Stimulated activated naive CD8-positive, alpha-beta T cell treated with anti-CD3 and anti-CD28 coated beads, Interleukin-15, amount 100 ng/mL, for 72 hours (primary cell): Measurements from ENCODE around the gene RRN3.
"Not testable (repeated sequence)": the region's sequence is repeated elsewhere in the genome, so short reads cannot be mapped to it uniquely, and the experiment has no call there.

Experiments
- ATAC-seq: fragments of 150-1000 bp; cut with Tn5 transposase; 2 replicates; pipeline ENCODE4 v1.10.0; 2021; ENCODE audit warnings: mild to moderate bottlenecking, moderate library complexity
- DNase-seq, 2 donors: peaks; one replicate each; pipeline ENCODE4 v3.0.0; 2021 to 2022
- H3K27ac Mint-ChIP-seq, 2 donors: one replicate each; pipeline ENCODE4 v1.8.0; 2022; ENCODE audit warnings: mild to moderate bottlenecking in 2 of 2, mixed read lengths in 2 of 2, moderate library complexity in 2 of 2
- H3K27me3 Mint-ChIP-seq: one replicate; pipeline ENCODE4 v1.8.0; 2022; ENCODE audit warnings: mixed read lengths
- H3K4me1 Mint-ChIP-seq: one replicate; pipeline ENCODE4 v1.8.0; 2022; ENCODE audit warnings: mild to moderate bottlenecking, mixed read lengths
- H3K4me3 Mint-ChIP-seq, 2 donors: one replicate each; pipeline ENCODE4 v1.8.0; 2022; ENCODE audit warnings: mild to moderate bottlenecking in 2 of 2, mixed read lengths in 2 of 2, moderate library complexity in 1 of 2
- H3K9me3 Mint-ChIP-seq, 2 donors: one replicate each; pipeline ENCODE4 v1.8.0; 2022; ENCODE audit warnings: mixed read lengths in 2 of 2

The RRN3 gene

GRCh38 chr16:15093955-15094827 lies at the start of gene RRN3:
RRN3 (minus strand) TSS chr16:15094272; CDS start chr16:15094233, 39 bp downstream.
- peak within 1 kb of the TSS; percentile 98 to 99 for H3K27ac Mint-ChIP-seq
- H3K9me3 Mint-ChIP-seq, H3K27me3 Mint-ChIP-seq: not testable (repeated sequence)
- ATAC-seq (peak; percentile 100), DNase-seq (peak; percentile 84 to 90)
- H3K4me3 Mint-ChIP-seq, result peak within 1 kb of the TSS; percentile 98 to 99
- H3K4me1 Mint-ChIP-seq, result peaks cover 25% of the 10 kb centered on the region

- not testable (repeated sequence) for H3K27me3 Mint-ChIP-seq, H3K4me3 Mint-ChIP-seq, H3K27ac Mint-ChIP-seq, H3K9me3 Mint-ChIP-seq, ATAC-seq, DNase-seq
- H3K4me1 Mint-ChIP-seq, result peaks cover 23% of the 10 kb centered on the region
These were observed 49.6 kb upstream of the RRN3 start for GRCh38 chr16:15143601-15144091.

- H3K4me3 Mint-ChIP-seq, H3K27me3 Mint-ChIP-seq, DNase-seq, H3K9me3 Mint-ChIP-seq, ATAC-seq, H3K27ac Mint-ChIP-seq: not testable (repeated sequence)
- peaks cover 23% of the 10 kb centered on the region for H3K4me1 Mint-ChIP-seq
These were observed 49.0 kb upstream of the RRN3 start for GRCh38 chr16:15142891-15143600.

- DNase-seq, H3K4me3 Mint-ChIP-seq, H3K27ac Mint-ChIP-seq, H3K9me3 Mint-ChIP-seq, ATAC-seq, H3K27me3 Mint-ChIP-seq: not testable (repeated sequence)
- peaks cover 20% of the 10 kb centered on the region for H3K4me1 Mint-ChIP-seq
These were observed 48.2 kb upstream of the RRN3 start for GRCh38 chr16:15142107-15142890.

- no peak for DNase-seq
- Mint-ChIP-seq H3K27ac (peak overlapping the region in 1 of 2 donors; percentile 54), H3K27me3 (no peaks in the 10 kb centered on the region), H3K4me3 (no peak overlapping the region), H3K9me3 (no peaks in the 10 kb centered on the region), H3K4me1 (peaks cover 13% of the 10 kb centered on the region)
- no peak for ATAC-seq
These were observed 47.5 kb upstream of the RRN3 start for GRCh38 chr16:15141586-15141985.

GRCh38 chr16:15140444-15141365 lies 46.6 kb upstream of the RRN3 start:
- H3K4me1 Mint-ChIP-seq, result peaks cover 12% of the 10 kb centered on the region
- not testable (repeated sequence) for DNase-seq, H3K9me3 Mint-ChIP-seq, H3K4me3 Mint-ChIP-seq, H3K27me3 Mint-ChIP-seq, H3K27ac Mint-ChIP-seq
- ATAC-seq, result peak; percentile 26

- DNase-seq, ATAC-seq, H3K9me3 Mint-ChIP-seq, H3K27ac Mint-ChIP-seq, H3K4me1 Mint-ChIP-seq, H3K27me3 Mint-ChIP-seq, H3K4me3 Mint-ChIP-seq: not testable (repeated sequence)
These were observed 43.4 kb upstream of the RRN3 start for GRCh38 chr16:15137514-15137913.

- DNase-seq, H3K27ac Mint-ChIP-seq: not testable (repeated sequence)
These were observed 41.6 kb upstream of the RRN3 start for GRCh38 chr16:15135483-15136360.

GRCh38 chr16:15134752-15135482 lies 40.8 kb upstream of the RRN3 start:
- not testable (repeated sequence) for ATAC-seq, H3K9me3 Mint-ChIP-seq, H3K4me3 Mint-ChIP-seq, H3K27ac Mint-ChIP-seq, H3K27me3 Mint-ChIP-seq, DNase-seq, H3K4me1 Mint-ChIP-seq

More at GRCh38 chr16:15135483-15136360, 41.6 kb upstream of the RRN3 start:
- not testable (repeated sequence) for H3K27me3 Mint-ChIP-seq, H3K4me1 Mint-ChIP-seq, H3K9me3 Mint-ChIP-seq, H3K4me3 Mint-ChIP-seq
- ATAC-seq, result peak; percentile 58

- H3K27me3 Mint-ChIP-seq, H3K4me1 Mint-ChIP-seq, ATAC-seq, H3K9me3 Mint-ChIP-seq, DNase-seq, H3K27ac Mint-ChIP-seq, H3K4me3 Mint-ChIP-seq: not testable (repeated sequence)
These were observed 39.5 kb upstream of the RRN3 start for GRCh38 chr16:15133554-15133953.

- H3K4me3 Mint-ChIP-seq, ATAC-seq, H3K27ac Mint-ChIP-seq, DNase-seq, H3K27me3 Mint-ChIP-seq, H3K4me1 Mint-ChIP-seq, H3K9me3 Mint-ChIP-seq: not testable (repeated sequence)
These were observed 38.8 kb upstream of the RRN3 start for GRCh38 chr16:15132719-15133428.

- H3K27me3 Mint-ChIP-seq, H3K27ac Mint-ChIP-seq, H3K4me1 Mint-ChIP-seq, H3K4me3 Mint-ChIP-seq, DNase-seq, ATAC-seq, H3K9me3 Mint-ChIP-seq: not testable (repeated sequence)
These were observed 37.0 kb upstream of the RRN3 start for GRCh38 chr16:15130943-15131700.
